ENCODE results near the gene RPL15.
"Not testable (repeated sequence)": the region's sequence is repeated elsewhere in the genome, so short reads cannot be mapped to it uniquely, and the experiment has no call there.

RPL15 gene

GRCh38 chr3:23889950-23890349 lies 27.0 kb upstream of the RPL15 start:
- no peak for DNase-seq (ENCODE audit: low spot score)

- no peak for DNase-seq (ENCODE audit: low spot score)
Measured at GRCh38 chr3:23894254-23895061, 22.5 kb upstream of the RPL15 start.

DNA sequence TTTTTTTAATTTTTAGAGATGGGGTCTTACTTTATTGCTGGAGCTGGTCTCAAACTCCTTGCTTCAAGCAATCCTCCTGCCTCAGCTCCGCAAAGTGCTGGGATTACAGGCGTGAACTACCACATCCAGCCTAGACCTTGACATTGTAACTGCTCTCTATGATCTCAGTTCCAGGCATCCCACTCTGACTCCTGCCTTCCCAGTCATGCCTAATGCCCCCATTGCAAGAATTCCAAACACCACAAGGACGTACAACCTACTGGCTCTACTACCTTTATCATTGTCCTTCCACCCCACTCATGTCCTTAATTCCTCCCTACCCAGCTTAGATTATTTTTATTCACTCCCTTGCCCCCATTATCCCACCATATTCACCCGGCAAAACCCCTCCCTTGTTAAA lies 21.8 kb upstream of the RPL15 start:
- no peak for DNase-seq (ENCODE audit: low spot score)

GRCh38 chr3:23900744-23901143 lies 16.2 kb upstream of the RPL15 start:
- no peak for DNase-seq (ENCODE audit: low spot score)

- no peak for DNase-seq (ENCODE audit: low spot score)
Measured at GRCh38 chr3:23904545-23904944, 12.4 kb upstream of the RPL15 start.

GRCh38 chr3:23909341-23909740 lies 7.6 kb upstream of the RPL15 start:
- DNase-seq (ENCODE audit: low spot score), result no peak

GRCh38 chr3:23911397-23911796 lies 5.5 kb upstream of the RPL15 start:
- no peak for DNase-seq (ENCODE audit: low spot score)

GRCh38 chr3:23912335-23912734 lies 4.6 kb upstream of the RPL15 start:
- not testable (repeated sequence) for DNase-seq (ENCODE audit: low spot score)

DNA sequence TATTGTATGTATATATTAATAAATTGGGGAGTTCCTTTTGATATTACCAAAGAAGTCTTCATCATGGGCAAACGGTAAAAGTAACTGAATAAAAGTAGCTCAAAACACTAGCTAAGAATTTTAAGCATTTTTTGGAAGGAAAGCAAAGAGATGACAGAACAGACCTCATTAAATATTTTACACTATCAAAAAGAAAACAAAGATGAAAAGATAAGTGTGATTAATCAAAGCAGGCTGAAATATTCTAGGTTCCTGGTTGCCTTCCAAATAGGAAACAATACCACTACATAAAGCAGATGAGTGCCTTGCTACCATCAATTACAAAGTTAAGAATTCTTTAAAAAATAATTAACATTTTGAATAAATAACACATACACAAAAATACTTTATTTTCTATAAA lies 3.8 kb upstream of the RPL15 start:
- no peak for DNase-seq (ENCODE audit: low spot score)

- no peak for DNase-seq (ENCODE audit: low spot score)
Measured at GRCh38 chr3:23913873-23914743, 2.8 kb upstream of the RPL15 start.

GRCh38 chr3:23915537-23916108 lies 1.3 kb upstream of the RPL15 start:
- DNase-seq (ENCODE audit: low spot score), result no peak

GRCh38 chr3:23916152-23916885 lies 613 bp upstream of the RPL15 start:
- no peak for DNase-seq (ENCODE audit: low spot score)

DNA sequence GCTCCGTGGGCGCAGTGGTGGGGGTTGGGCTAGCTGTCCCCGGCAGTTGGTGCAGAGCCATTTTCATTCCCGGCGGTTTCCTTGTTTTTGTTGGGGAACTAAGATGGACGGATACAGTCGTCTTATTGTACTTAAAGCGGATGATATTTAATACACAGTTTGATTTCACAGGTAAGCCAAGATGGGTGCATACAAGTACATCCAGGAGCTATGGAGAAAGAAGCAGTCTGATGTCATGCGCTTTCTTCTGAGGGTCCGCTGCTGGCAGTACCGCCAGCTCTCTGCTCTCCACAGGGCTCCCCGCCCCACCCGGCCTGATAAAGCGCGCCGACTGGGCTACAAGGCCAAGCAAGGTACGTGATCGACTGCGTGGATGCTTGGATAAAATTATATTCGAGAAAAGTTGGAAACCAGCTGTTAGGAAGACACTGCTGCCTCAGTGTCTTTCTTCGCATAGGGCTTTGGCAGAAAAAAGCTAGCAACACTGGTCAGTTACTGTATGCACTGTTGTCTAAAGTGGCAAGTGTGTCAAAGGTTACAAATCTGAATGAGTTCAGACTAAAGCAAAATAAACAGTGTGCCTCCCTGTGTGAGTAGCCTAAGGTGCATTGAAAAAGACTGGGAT lies 859 bp downstream of the RPL15 start:
- peak; percentile 72 for DNase-seq (ENCODE audit: low spot score)

DNA sequence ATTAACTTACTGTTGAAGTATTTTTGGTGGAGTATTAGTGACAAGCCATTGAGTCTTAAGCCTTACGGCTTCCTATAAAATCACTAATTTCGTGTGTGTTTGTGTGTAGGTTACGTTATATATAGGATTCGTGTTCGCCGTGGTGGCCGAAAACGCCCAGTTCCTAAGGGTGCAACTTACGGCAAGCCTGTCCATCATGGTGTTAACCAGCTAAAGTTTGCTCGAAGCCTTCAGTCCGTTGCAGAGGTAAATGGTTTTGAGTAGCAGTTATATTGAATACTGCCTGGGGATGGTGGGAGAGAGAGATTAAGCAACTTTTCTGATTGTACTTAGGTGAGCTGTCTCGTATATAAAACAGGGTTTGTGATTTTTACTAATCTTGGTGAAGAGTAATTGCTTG lies 1.4 kb downstream of the RPL15 start:
- not testable (repeated sequence) for DNase-seq (ENCODE audit: low spot score)

DNA sequence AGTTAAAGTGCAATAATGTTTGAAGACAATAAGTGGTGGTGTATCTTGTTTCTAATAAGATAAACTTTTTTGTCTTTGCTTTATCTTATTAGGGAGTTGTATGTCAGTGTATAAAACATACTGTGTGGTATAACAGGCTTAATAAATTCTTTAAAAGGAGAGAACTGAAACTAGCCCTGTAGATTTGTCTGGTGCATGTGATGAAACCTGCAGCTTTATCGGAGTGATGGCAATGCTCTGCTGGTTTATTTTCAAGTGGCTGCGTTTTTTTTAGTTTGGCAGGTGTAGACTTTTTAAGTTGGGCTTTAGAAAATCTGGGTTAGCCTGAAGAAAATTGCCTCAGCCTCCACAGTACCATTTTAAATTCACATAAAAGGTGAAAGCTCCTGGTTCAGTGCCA lies 2.7 kb downstream of the RPL15 start:
- DNase-seq (ENCODE audit: low spot score), result no peak

DNA sequence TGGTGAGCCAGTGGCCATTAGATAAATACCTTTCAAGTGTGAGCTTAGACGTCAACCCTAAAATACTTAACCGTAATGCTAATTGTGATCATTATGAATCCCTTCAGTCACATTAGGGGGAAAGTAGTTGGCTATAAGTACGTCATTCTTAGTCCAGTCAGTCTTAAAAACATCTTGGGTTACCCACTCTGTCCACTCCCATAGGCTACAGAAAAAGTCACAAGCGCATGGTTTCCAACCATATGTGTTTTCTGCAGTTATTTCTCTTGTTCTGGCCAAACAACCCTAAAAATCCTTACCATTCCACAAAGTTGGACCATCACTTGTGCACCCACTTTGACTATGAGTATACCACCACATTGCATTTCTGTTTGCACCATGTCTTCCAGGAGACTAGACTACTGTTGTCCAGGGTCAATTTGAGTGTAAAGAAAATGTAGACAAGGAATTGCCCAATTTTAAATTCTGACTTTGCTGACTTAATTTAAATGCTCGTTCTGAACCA lies 3.3 kb downstream of the RPL15 start:
- DNase-seq (ENCODE audit: low spot score), result no peak

DNA sequence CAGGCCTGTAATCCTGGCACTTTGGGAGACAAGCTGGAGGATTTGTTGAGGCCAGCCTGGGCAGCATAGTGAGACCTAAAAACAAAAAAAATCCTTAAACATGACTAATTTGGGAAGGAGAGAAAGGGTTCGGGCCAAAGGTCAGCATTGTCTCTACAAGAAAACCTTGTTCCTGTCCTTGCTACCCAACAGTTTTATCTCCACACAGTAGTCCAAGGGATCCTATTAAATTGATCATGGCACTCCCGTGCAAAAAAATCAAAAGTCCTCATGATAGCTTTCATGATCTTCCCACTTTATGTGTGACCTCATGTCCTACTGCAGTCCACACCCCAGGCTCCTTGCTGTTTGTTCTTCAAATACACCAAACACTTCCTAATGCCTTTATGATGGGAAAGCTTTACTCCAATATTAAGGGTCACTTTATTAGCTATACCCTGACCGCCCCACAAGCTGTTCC lies 4.2 kb downstream of the RPL15 start:
- DNase-seq (ENCODE audit: low spot score), result no peak

DNA sequence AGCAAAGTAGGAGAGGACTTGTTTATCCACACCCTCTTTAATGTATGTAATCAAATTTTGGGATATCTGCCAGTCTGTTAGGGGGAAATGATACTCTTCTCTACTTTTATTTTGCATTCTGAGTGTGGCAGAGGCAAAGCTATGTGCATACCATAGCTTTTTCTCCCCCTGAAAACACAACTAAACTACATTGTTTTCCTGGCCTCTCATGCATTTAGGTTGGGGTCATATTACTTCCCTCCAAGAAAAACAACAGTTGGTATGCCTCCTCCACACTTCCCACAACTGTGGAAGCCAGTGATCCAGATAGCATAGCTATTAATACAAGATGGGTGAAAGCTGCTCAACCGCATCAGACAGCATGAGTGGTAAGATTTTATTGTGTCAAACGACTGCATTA lies 6.9 kb downstream of the RPL15 start:
- no peak for DNase-seq (ENCODE audit: low spot score)

GRCh38 chr3:23926246-23926645 lies 9.3 kb downstream of the RPL15 start:
- DNase-seq (ENCODE audit: low spot score), result no peak

GRCh38 chr3:23926736-23927135 lies 9.8 kb downstream of the RPL15 start:
- DNase-seq (ENCODE audit: low spot score), result no peak

GRCh38 chr3:23928524-23928923 lies 11.6 kb downstream of the RPL15 start:
- DNase-seq (ENCODE audit: low spot score), result no peak

Data from kidney capillary endothelial cell (primary cell).